ENCODE measurements around the gene PTPRN. TPM values are rescaled to one million over a fixed set of nuclear protein-coding genes. Genes with fewer than 3 reads are reported as not detected.

The PTPRN gene
- total RNA-seq, 4 donors from 2014 or later, result 0.58 to 3.0 (median 1.9) TPM; not detected in 1

GRCh38 chr2:219352448-219353023, 43.3 kb upstream of the PTPRN start:
- Histone ChIP-seq H3K36me3 (no peaks in the 10 kb centered on the region), H3K27ac (no peak overlapping the region), H3K4me1 (no peaks in the 10 kb centered on the region), H3K27me3 (peaks cover 90% of the 10 kb centered on the region), H3K9me3 (no peaks in the 10 kb centered on the region), H3K4me3 (no peak overlapping the region)
- TF ChIP-seq EP300 (IDR thresholded peaks at IDR 0.05) (no peak), CTCF (IDR thresholded peaks at IDR 0.05) (peak in 3 of 4 experiments; percentile 4 to 31 (median 24))
- no peak for ATAC-seq
- WGBS, 2 donors (ENCODE audit: low coverage in 1 of 2), result 4 to 15% methylated on average over 3 to 5 of the region's 5 CpGs

GRCh38 chr2:219350710-219351221, 41.6 kb upstream of the PTPRN start:
- no peaks in the 10 kb centered on the region for H3K36me3 ChIP-seq
- no peak overlapping the region for H3K4me3 ChIP-seq
- H3K27me3 ChIP-seq, result peaks cover 76% of the 10 kb centered on the region
- H3K9me3 ChIP-seq, result no peaks in the 10 kb centered on the region
- TF ChIP-seq POLR2A (IDR thresholded peaks at IDR 0.05), result no peak
- TF ChIP-seq CTCF (IDR thresholded peaks at IDR 0.05), result no peak
- TF ChIP-seq POLR2AphosphoS5 (IDR thresholded peaks at IDR 0.05), result no peak
- no peak for TF ChIP-seq EP300 (IDR thresholded peaks at IDR 0.05)
- H3K4me1 ChIP-seq, result no peaks in the 10 kb centered on the region
- H3K27ac ChIP-seq, result no peak overlapping the region
- no peak for ATAC-seq
- 20% methylated on average over 3 of the region's 4 CpGs; no CpG with 5 or more reads in 1 of the 2 donors for WGBS, 2 donors (ENCODE audit: low coverage in 1 of 2)

GRCh38 chr2:219350215-219350614, 41.0 kb upstream of the PTPRN start:
- no peaks in the 10 kb centered on the region for H3K36me3 ChIP-seq
- no peaks in the 10 kb centered on the region for H3K9me3 ChIP-seq
- ATAC-seq, result no peak
- H3K4me3 ChIP-seq, result no peak overlapping the region
- TF ChIP-seq EP300 (IDR thresholded peaks at IDR 0.05) (no peak), POLR2A (IDR thresholded peaks at IDR 0.05) (no peak), CTCF (IDR thresholded peaks at IDR 0.05) (no peak), POLR2AphosphoS5 (IDR thresholded peaks at IDR 0.05) (no peak)
- 71 to 80% methylated on average over 1 to 2 of the region's 3 CpGs for WGBS, 2 donors (ENCODE audit: low coverage in 1 of 2)
- H3K27me3 ChIP-seq, result peaks cover 71% of the 10 kb centered on the region
- H3K27ac ChIP-seq, result no peak overlapping the region
- H3K4me1 ChIP-seq, result no peaks in the 10 kb centered on the region

- no peak for TF ChIP-seq EP300 (IDR thresholded peaks at IDR 0.05)
- TF ChIP-seq POLR2A (IDR thresholded peaks at IDR 0.05), result no peak
- no peak for TF ChIP-seq POLR2AphosphoS5 (IDR thresholded peaks at IDR 0.05)
- no peak for TF ChIP-seq CTCF (IDR thresholded peaks at IDR 0.05)
- no peak overlapping the region for H3K27ac ChIP-seq
- peaks cover 25% of the 10 kb centered on the region for H3K27me3 ChIP-seq
- ATAC-seq, result no peak
- no peaks in the 10 kb centered on the region for H3K4me1 ChIP-seq
- WGBS, 2 donors (ENCODE audit: low coverage in 1 of 2), result 35 to 41% methylated on average over 3 to 6 of the region's 6 CpGs
- H3K4me3 ChIP-seq, result no peak overlapping the region
- H3K9me3 ChIP-seq, result no peaks in the 10 kb centered on the region
- no peaks in the 10 kb centered on the region for H3K36me3 ChIP-seq
Observed at GRCh38 chr2:219344751-219345430, 35.7 kb upstream of the PTPRN start.

- ATAC-seq, result no peak
- TF ChIP-seq POLR2A (IDR thresholded peaks at IDR 0.05) (no peak), EP300 (IDR thresholded peaks at IDR 0.05) (no peak), POLR2AphosphoS5 (IDR thresholded peaks at IDR 0.05) (no peak), CTCF (IDR thresholded peaks at IDR 0.05) (no peak)
Observed at GRCh38 chr2:219335373-219335786, 26.2 kb upstream of the PTPRN start.

More at GRCh38 chr2:219335373-219335786, 26.2 kb upstream of the PTPRN start:
- Histone ChIP-seq H3K27me3 (peaks cover 68% of the 10 kb centered on the region), H3K4me3 (no peak overlapping the region), H3K4me1 (no peaks in the 10 kb centered on the region), H3K36me3 (no peaks in the 10 kb centered on the region), H3K9me3 (peaks cover 0 to 20% (median 0%) of the 10 kb centered on the region in 3 donors), H3K27ac (no peak overlapping the region)
- WGBS, 2 donors (ENCODE audit: low coverage in 1 of 2), result 40 to 60% methylated on average over 4 of the region's 5 CpGs

Measured in gastroesophageal sphincter (tissue), 4 donors.